ENCODE data around the gene USF2.

The USF2 gene

DNA sequence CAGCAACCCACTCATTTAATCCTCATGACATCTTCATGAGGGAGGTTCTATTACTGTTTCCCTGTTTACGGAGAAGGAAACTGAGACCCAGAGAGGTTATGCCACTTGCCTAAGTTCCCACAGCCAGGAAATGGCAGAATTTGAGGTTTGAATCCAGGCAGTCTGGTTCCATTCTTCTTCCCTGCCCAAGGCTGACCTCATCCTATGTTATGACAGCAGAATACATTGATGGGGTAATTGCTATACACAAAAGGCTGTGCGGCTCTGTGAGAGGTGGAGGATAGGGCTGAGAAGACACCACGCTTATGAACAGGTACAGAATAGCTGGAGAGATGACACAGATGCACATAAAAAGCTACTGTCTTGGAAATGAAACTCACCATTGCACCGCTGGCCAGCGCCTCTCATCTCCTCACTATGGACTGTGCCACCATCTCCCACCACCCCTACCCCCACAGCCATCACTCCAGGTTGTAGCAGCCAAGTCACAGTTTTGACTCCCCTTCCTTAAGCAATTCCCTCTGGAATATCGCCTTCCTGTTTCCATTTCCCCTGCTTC lies 34.7 kb downstream of the USF2 start:
- no peak for DNase-seq

DNA sequence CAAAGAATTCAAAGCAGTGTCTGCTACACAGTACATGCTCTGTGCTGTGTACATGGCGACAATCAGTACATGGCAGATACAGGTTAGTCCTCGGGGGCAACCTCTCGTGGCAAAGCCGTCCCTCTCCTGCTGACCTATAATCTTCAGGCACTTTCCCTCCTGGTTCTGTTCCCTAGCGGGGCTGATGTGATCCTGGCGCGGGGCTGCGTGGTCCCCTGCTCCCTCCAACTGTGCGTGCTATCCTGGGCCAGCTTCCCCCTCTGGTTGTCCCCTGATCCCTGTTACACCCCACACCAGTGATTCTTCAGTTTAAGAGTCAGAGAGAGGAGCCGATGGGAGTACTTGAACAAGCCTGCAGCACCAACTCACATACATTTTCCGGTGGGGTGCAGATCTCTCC lies 35.3 kb downstream of the USF2 start:
- DNase-seq, result no peak

DNA sequence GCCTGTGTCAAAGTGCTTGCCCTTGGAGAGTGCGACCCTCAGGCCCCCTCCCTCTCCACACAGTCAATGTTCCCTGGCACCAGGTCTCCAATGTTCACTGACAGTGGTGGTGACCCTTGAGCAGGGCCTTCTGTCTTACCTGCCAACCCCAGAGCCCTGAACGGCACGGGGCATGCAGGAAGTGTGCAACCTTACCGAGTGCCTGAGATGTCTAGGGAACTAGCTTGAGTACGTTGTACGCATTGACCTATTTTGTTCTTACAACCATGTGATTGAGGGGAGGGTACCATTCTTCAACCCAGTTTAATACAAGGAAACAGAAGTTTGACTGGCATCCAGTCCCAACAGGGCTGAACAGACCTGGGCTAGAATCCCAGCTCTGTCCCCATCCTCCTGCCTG lies 36.4 kb downstream of the USF2 start:
- DNase-seq, result no peak

DNA sequence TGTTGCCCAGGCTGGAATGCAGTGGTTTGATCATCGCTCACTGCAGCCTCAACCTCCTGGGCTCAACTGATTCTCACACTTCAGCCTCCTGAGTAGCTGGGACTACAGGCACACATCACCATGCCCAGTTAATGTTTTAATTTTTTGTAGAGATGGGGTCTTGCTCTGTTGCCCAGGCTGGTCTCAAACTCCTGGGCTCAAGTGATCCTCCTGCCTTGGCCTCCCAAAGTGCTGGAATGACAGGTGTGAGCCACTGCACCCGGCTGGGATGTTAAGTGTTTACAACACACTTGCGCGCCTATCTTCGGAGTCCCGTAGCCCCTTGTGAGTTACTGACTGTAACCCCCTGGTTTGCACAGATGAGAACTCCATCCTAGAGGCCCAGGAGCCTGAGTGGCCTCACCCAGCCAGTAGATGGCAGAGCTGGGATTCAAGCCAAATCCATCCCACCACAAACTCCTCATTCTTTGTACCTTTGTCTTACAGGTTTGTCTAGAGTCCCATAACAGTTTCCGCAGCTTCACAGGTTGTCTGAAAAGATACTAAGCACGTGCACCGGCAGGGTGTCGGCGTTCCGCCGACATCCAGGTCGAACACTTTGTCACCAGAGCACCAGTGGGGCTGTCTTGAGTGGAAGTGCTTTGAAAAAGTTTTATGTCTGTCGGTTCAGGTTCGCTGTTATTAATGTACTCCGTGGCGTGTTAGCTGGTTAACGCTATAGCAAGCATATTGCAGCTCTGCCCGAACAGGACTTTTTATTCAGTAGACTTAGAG lies 37.9 kb downstream of the USF2 start:
- no peak for DNase-seq

GRCh38 chr19:35307931-35308330 lies 39.2 kb downstream of the USF2 start:
- DNase-seq, result no peak

- DNase-seq, result no peak
Observed at GRCh38 chr19:35308910-35309309, 40.1 kb downstream of the USF2 start.

GRCh38 chr19:35309481-35310279 lies 40.9 kb downstream of the USF2 start:
- no peak for DNase-seq

DNA sequence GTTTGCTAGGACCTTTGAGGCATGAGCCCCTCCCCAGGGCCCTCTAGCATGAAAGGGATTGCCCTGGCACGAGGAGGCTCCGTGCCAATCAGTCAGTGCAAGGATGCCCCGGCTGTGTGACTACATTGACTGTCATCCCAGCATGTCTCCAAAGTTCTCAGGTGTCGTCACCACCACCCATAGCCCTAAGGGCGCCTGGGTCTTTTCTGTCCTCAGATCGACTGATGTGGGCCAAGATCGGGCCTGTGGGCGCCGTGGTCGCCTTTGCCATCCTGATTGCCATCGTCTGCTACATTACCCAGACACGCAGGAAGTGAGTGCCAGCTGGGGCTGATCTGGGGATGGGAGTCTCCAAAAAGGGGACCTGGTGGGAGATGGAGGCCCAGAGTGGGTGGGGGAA lies 41.6 kb downstream of the USF2 start:
- no peak for DNase-seq

- DNase-seq, result no peak
Observed at GRCh38 chr19:35310811-35311465, 42.2 kb downstream of the USF2 start.

GRCh38 chr19:35311901-35312665 lies 43.3 kb downstream of the USF2 start:
- no peak for DNase-seq

- DNase-seq, result no peak
Observed at GRCh38 chr19:35313587-35313986, 44.8 kb downstream of the USF2 start.

DNA sequence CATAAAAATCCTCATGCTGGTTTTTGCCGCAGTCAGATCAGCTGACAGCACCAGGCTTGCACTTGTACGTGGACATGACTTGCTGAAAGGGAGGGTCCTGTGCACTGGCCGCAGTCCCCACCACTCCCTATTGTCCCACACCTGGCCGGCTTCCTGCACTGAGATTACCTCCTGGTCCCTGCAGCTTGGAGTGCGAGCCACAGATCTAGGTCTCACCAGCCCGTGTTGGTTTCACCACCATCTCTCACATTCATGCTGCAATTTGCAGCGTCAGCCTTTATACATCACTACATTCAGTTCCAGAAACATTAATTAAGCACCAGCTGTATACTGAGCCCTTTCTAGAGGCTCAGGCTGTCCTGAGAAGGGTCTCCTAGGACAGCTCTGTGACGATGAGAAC lies 45.3 kb downstream of the USF2 start:
- no peak for DNase-seq

DNA sequence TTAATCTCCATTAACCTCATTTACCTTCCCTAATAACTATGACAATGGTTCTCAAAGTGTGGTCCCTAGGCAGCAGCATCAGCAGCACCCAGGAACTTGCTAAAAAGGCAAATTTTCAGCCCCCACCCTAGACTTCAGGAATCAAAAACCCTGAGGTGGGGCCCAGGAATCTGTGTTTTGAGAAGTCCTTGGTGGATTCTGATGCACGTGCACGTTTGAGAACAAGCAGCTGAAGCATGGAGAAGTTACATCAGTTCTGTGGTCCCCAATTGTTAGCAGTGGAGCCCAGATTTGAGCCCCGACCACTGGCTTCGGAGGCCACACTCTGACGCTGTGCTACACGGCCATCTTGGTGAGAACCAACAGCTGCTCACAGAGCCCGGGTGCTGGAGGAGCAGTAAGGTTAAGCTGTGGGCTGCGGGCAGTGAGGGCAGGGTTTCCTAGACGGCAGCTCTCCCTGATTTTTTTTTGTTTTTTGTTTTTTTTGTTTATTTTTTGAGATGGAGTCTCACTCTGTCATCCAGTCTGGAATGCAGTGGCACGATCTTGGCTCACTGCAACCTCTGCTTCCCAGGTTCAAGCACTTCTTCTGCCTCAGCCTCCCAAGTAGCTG lies 46.2 kb downstream of the USF2 start:
- no peak for DNase-seq

DNA sequence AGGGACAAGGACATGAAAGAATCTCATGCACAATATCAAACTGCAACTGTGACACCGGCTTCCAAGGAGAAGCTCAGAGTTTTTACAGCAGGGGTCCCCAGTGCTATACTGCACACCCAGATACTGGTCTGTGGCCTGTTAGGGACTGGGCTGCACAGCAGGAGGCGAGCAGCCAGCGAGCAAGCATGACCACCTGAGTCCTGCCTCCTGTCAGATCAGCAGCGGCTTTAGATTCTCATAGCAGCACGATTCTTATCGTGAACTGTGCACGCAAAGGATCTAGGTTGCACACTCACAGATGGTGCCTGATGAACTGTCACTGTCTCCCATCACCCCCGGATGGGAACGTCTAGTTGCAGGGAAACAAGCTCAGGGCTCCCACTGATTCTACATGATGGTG lies 47.1 kb downstream of the USF2 start:
- DNase-seq, result no peak

GRCh38 chr19:35316560-35316959 lies 47.8 kb downstream of the USF2 start:
- no peak for DNase-seq

DNA sequence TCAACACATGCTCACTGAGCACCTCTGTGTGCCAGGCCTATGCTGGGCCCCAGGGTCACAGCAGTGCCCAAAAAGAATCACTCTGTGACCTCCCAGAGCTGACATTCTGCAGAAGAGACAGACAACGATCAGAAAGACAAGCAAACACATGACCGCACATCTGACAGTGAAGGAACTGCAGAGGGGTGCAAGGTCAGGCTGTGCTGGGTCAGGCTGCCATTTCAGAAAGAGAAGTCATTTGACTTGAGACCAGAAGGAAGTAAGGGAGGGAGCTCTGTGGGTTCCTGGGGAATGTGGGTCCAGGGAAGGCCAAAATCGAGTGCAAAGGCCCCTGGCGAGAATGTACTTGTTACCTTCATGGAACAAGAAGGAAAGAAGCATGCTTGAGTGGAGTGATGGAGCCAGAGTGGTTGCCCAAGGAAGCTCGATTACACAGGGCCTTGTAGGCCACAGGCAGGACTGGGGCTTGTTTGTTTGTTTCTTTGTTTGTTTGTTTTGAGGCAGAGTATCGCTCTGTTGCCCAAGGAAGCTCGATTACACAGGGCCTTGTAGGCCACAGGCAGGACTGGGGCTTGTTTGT lies 48.8 kb downstream of the USF2 start:
- no peak for DNase-seq

- DNase-seq, result no peak
Observed at GRCh38 chr19:35318679-35319448, 50.1 kb downstream of the USF2 start.

- no peak for DNase-seq
Observed at GRCh38 chr19:35320065-35320713, 51.4 kb downstream of the USF2 start.

DNA sequence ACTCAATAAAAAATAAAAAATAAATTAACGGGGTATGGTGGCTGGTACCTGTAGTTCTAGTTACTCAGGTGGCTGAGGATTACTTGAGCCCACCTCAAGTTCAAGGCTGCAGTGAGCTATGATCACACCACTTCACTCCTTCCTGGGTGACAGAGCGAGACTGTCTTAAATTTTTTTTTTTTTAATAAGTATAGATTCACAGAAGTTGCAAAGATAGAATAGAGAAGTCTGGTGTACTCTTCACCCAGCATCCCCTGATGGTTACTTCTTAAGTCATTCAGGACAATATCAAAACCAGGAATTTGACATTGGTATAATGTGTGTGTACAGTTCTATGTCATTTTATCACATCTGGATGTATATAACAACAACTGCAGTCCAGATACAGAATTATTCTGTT lies 52.5 kb downstream of the USF2 start:
- no peak for DNase-seq

DNA sequence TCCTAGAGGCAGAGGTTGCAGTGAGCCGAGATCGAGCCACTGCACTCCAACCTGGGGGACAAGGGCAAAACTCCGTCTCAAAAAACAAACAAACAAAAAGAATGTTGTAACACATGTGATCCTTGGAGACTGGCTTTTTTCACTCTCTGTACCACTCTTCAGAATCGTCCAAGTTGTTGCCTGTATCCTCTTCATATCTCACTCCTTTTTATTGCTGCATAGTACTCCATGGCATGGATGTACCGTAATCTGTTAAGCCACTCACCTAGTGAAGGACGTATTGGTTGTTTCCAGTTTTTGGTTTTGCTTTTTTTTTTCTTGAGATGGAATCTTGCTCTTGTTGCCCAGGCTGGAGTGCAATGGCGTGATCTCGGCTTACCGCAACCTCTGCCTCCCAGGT lies 53.3 kb downstream of the USF2 start:
- no peak for DNase-seq

GRCh38 chr19:35327642-35328041 lies 58.9 kb downstream of the USF2 start:
- DNase-seq, result no peak

All from cortex of kidney (tissue), 1 donor.